Measurements from ENCODE around the gene TEX51. TPM values are rescaled to one million over a fixed set of nuclear protein-coding genes. Genes with fewer than 3 reads are reported as not detected.
A peak's percentile ranks its signal among the peaks of the same experiment; 100 is the strongest.

Gene TEX51
- total RNA-seq, 1 donor from 2014 or later, result not detected

DNA sequence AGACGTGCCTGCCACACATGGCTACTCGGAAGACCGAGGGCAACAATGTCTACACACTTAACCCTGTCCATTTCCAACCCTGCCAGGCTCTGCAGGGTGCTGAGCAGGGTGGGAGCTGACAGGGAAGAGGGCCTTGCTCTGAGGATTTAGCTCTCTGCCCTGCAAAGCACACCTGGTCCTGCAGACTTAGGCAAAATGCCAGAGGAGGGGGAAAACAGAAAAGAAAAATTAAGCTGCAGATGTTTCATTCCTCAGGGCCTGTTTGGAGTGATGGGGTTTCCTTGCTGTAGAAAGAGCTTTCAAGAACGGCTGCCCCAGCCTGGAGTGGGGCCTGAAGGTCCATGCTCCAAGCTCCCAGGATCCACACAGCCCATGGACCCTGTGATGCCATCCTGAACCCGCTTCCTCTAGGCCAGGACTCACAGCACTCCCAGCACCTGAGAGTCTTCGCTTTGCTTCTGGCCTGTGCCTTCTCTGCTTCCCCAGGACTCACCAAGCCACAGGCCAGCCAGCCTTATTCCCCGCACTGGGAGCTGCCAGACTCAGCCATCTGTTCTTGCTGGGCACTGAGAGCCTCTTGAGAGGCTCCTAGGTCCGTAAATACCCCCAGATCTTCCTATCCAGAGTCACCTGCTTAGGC is 9.1 kb upstream of the TEX51 start:
- H3K36me3 Mint-ChIP-seq (ENCODE audit: low read depth, unreplicated experiment), result no peaks in the 10 kb centered on the region
- H3K9me3 Mint-ChIP-seq (ENCODE audit: unreplicated experiment), result no peaks in the 10 kb centered on the region
- DNase-seq (ENCODE audit: low spot score), result no peak

GRCh38 chr2:126890136-126890510 is 8.6 kb upstream of the TEX51 start:
- H3K4me3 Mint-ChIP-seq (ENCODE audit: unreplicated experiment), result no peak overlapping the region
- no peaks in the 10 kb centered on the region for H3K36me3 Mint-ChIP-seq (ENCODE audit: low read depth, unreplicated experiment)
- H3K27ac Mint-ChIP-seq (ENCODE audit: unreplicated experiment), result no peak overlapping the region
- H3K4me1 Mint-ChIP-seq (ENCODE audit: unreplicated experiment), result peaks cover 6% of the 10 kb centered on the region
- peaks cover 11% of the 10 kb centered on the region for H3K27me3 Mint-ChIP-seq (ENCODE audit: unreplicated experiment)
- H3K9me3 Mint-ChIP-seq (ENCODE audit: unreplicated experiment), result no peaks in the 10 kb centered on the region
- DNase-seq (ENCODE audit: low spot score), result no peak
- TF ChIP-seq, protein P1, sequence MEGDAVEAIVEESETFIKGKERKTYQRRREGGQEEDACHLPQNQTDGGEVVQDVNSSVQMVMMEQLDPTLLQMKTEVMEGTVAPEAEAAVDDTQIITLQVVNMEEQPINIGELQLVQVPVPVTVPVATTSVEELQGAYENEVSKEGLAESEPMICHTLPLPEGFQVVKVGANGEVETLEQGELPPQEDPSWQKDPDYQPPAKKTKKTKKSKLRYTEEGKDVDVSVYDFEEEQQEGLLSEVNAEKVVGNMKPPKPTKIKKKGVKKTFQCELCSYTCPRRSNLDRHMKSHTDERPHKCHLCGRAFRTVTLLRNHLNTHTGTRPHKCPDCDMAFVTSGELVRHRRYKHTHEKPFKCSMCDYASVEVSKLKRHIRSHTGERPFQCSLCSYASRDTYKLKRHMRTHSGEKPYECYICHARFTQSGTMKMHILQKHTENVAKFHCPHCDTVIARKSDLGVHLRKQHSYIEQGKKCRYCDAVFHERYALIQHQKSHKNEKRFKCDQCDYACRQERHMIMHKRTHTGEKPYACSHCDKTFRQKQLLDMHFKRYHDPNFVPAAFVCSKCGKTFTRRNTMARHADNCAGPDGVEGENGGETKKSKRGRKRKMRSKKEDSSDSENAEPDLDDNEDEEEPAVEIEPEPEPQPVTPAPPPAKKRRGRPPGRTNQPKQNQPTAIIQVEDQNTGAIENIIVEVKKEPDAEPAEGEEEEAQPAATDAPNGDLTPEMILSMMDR (IDR thresholded peaks at IDR 0.05; ENCODE audit: unreplicated experiment), result no peak

More for the DNA sequence above, 9.1 kb upstream of the TEX51 start:
- peaks cover 6% of the 10 kb centered on the region for H3K4me1 Mint-ChIP-seq (ENCODE audit: unreplicated experiment)
- no peak overlapping the region for H3K4me3 Mint-ChIP-seq (ENCODE audit: unreplicated experiment)
- TF ChIP-seq, protein P1 (IDR thresholded peaks at IDR 0.05; ENCODE audit: unreplicated experiment), result no peak
- no peak overlapping the region for H3K27ac Mint-ChIP-seq (ENCODE audit: unreplicated experiment)
- peaks cover 10% of the 10 kb centered on the region for H3K27me3 Mint-ChIP-seq (ENCODE audit: unreplicated experiment)

GRCh38 chr2:126890551-126891450 is 7.9 kb upstream of the TEX51 start:
- no peak for DNase-seq (ENCODE audit: low spot score)
- Mint-ChIP-seq H3K4me3 (ENCODE audit: unreplicated experiment) (no peak overlapping the region), H3K4me1 (ENCODE audit: unreplicated experiment) (peaks cover 6% of the 10 kb centered on the region), H3K36me3 (ENCODE audit: low read depth, unreplicated experiment) (no peaks in the 10 kb centered on the region), H3K9me3 (ENCODE audit: unreplicated experiment) (no peaks in the 10 kb centered on the region), H3K27me3 (ENCODE audit: unreplicated experiment) (peaks cover 12% of the 10 kb centered on the region), H3K27ac (ENCODE audit: unreplicated experiment) (peak overlapping the region; percentile 31)
- TF ChIP-seq, protein P1 (IDR thresholded peaks at IDR 0.05; ENCODE audit: unreplicated experiment), result no peak

- no peak for DNase-seq (ENCODE audit: low spot score)
- H3K9me3 Mint-ChIP-seq (ENCODE audit: unreplicated experiment), result no peaks in the 10 kb centered on the region
- H3K27ac Mint-ChIP-seq (ENCODE audit: unreplicated experiment), result no peak overlapping the region
- peaks cover 3% of the 10 kb centered on the region for H3K4me1 Mint-ChIP-seq (ENCODE audit: unreplicated experiment)
- peaks cover 12% of the 10 kb centered on the region for H3K27me3 Mint-ChIP-seq (ENCODE audit: unreplicated experiment)
- H3K4me3 Mint-ChIP-seq (ENCODE audit: unreplicated experiment), result no peak overlapping the region
- TF ChIP-seq, protein P1 (IDR thresholded peaks at IDR 0.05; ENCODE audit: unreplicated experiment), result no peak
- H3K36me3 Mint-ChIP-seq (ENCODE audit: low read depth, unreplicated experiment), result no peaks in the 10 kb centered on the region
These were observed 6.8 kb upstream of the TEX51 start for GRCh38 chr2:126891681-126892500.

All from endothelial cell (in vitro differentiated cells).